Hematopoietic multipotent progenitor cell (in vitro differentiated cells): ENCODE results near the gene DPM3. TPM values are rescaled to one million over a fixed set of nuclear protein-coding genes. Genes with fewer than 3 reads are reported as not detected.
"Not testable (repeated sequence)": the region's sequence is repeated elsewhere in the genome, so short reads cannot be mapped to it uniquely, and the experiment has no call there.

ENCODE experiments used
- DNase-seq, 3 donors: peaks; one replicate each; pipeline ENCODE4 v3.0.0-alpha.2; 2011 to 2015; ENCODE audit warnings: low read depth in 2 of 3, low spot score in 2 of 3
- total RNA-seq: library from RNA; depleted of rRNA; stranded (reverse); fragments of >200 nt; gene quantifications from one replicate; pipeline ENCODE4 v1.2.3, GENCODE V29; 2012

DPM3 gene
- total RNA-seq, 1 donor = 63.0 TPM

- peak in 1 of 3 donors; percentile 48 for DNase-seq
These were observed 13.0 kb downstream of the DPM3 start, which contains the start of gene EFNA1 for GRCh38 chr1:155127105-155127966. Gene EFNA1, plus strand, starts transcription at chr1:155127876. Its CDS starts 102 bp downstream, at chr1:155127978.

- DNase-seq = peak in 1 of 3 donors; percentile 69
These were observed 13.7 kb downstream of the DPM3 start for GRCh38 chr1:155126556-155127104.

- no peak for DNase-seq
These were observed 14.3 kb downstream of the DPM3 start for GRCh38 chr1:155125946-155126555.

GRCh38 chr1:155125511-155125945 is 14.8 kb downstream of the DPM3 start:
- DNase-seq = no peak

- no peak for DNase-seq
These were observed 15.5 kb downstream of the DPM3 start for GRCh38 chr1:155124503-155125463.

GRCh38 chr1:155123801-155124200 is 16.5 kb downstream of the DPM3 start:
- no peak for DNase-seq

- no peak for DNase-seq
These were observed 18.0 kb downstream of the DPM3 start for GRCh38 chr1:155122308-155122707.

GRCh38 chr1:155121249-155121648 is 19.1 kb downstream of the DPM3 start:
- no peak for DNase-seq

GRCh38 chr1:155120253-155120652 is 20.1 kb downstream of the DPM3 start:
- no peak for DNase-seq

GRCh38 chr1:155118090-155118489 is 22.2 kb downstream of the DPM3 start:
- DNase-seq = not testable (repeated sequence)

GRCh38 chr1:155117610-155118009 is 22.7 kb downstream of the DPM3 start:
- no peak for DNase-seq

GRCh38 chr1:155116113-155116764 is 24.1 kb downstream of the DPM3 start:
- DNase-seq = no peak

GRCh38 chr1:155113450-155113980 is 26.8 kb downstream of the DPM3 start:
- no peak for DNase-seq

- peak in 2 of 3 donors; percentile 40 to 78 for DNase-seq
These were observed 29.5 kb downstream of the DPM3 start for GRCh38 chr1:155110826-155111225.

GRCh38 chr1:155110381-155110780 is 29.9 kb downstream of the DPM3 start:
- no peak for DNase-seq

GRCh38 chr1:155108296-155108695 is 32.0 kb downstream of the DPM3 start:
- no peak for DNase-seq

- no peak for DNase-seq
These were observed 32.7 kb downstream of the DPM3 start for GRCh38 chr1:155107309-155108264.

- no peak for DNase-seq
These were observed 33.5 kb downstream of the DPM3 start for GRCh38 chr1:155106862-155107261.

- no peak for DNase-seq
These were observed 34.7 kb downstream of the DPM3 start for GRCh38 chr1:155105604-155106011.
